GM19025 (cell line): ENCODE data around the gene SFN.
"Not testable (repeated sequence)": the region's sequence is repeated elsewhere in the genome, so short reads cannot be mapped to it uniquely, and the experiment has no call there.

Experiments
- ATAC-seq: cut with Tn5 transposase; IDR thresholded peaks from one replicate; pipeline ENCODE4 v1.9.1; 2021; ENCODE audit warnings: mild to moderate bottlenecking, low read depth, moderate library complexity; ENCODE audit not compliant: unreplicated experiment

Gene SFN

DNA sequence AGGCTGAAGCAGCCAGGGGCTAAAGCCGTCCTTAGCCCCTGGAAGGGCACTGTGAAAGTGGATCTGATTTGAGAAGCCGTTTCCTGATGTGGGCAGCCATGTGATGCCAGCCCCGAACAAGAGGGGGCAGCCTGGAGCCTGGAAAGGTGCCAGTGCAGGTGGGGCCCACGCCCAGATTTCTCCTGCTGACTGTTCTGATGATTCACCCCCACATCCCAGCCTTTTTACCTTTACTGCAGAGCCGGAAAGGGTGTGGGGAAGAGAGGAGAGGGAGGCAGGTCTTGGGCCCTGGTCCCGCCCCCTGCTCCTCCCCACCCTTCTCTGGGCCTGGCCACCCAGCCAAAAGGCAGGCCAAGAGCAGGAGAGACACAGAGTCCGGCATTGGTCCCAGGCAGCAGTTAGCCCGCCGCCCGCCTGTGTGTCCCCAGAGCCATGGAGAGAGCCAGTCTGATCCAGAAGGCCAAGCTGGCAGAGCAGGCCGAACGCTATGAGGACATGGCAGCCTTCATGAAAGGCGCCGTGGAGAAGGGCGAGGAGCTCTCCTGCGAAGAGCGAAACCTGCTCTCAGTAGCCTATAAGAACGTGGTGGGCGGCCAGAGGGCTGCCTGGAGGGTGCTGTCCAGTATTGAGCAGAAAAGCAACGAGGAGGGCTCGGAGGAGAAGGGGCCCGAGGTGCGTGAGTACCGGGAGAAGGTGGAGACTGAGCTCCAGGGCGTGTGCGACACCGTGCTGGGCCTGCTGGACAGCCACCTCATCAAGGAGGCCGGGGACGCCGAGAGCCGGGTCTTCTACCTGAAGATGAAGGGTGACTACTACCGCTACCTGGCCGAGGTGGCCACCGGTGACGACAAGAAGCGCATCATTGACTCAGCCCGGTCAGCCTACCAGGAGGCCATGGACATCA lies at the start of gene SFN:
SFN (plus strand) TSS at position 369 of the 904 bp plus-strand sequence; CDS start at position 433, 64 bp downstream.
- ATAC-seq, result no peak

DNA sequence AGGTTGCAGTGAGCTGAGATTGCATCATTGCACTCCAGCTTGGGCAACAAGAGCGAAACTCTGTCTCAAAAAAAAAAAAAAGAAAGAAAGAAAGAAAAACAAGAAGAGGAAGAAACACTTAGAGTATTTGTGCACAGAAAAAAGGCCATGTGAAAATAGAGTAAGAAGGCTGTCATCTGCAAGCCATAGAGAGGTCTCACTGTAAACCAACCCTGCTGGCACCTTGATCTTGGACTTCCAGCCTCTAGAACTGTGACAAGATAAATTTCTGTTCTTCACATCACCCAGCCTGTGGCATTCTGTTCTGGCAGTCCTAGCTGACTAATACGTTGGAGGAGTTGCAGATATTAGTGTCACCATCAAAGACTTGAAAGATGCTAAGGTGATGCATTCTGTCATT lies 48.6 kb upstream of the SFN start:
- ATAC-seq, result no peak

GRCh38 chr1:26814893-26815292 lies 48.1 kb upstream of the SFN start:
- ATAC-seq, result no peak

GRCh38 chr1:26820784-26821269 lies 42.1 kb upstream of the SFN start:
- peak; percentile 63 for ATAC-seq

DNA sequence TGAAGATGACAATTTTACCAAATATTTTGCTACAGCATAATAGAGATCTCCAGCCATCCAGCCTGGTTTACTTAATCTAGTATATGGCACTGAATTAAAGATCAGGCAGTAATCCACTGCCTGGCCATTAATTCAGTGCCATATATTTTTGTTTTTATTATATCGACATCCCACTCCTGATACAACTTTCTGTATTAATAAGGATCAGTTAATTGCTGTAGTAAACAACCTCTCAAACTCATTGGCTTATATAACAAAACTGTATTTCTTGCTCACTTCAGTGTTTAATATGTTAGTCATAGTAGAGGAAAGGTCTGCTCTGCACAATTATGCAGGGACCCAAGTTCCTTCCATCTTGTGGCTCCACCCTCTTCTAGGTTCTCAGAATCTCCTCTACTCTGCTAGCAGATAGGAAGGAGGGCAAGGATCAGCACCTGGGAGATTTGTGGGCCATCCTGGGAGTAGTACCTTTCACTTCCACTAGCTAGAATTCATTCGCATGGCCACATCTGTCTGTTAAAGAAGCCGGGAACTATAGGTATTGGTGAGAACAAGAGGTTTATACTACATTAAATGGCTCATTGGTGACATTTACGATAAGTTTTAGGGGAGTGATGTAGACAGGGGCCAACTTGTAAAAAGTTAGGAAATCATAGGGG lies 40.1 kb upstream of the SFN start:
- ATAC-seq, result no peak

DNA sequence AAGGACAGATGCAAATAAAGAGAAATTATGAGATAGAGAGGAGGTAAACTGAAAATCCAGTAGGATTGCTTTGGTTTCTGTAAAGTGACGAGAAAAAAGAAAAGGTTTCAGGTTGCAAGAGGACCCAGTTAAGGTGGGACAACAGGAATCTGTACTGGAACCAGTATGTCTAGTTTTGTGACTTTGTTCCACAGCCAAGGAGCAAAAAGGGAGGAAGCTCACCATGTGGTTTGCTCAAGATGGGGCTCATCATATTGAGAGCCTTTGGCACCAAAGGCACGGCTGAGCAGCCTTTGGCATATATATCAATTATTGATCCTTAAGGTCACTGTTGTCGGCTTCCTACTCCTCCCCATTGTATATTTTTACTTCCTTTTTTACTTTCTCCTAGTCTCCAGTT lies 38.2 kb upstream of the SFN start:
- no peak for ATAC-seq

DNA sequence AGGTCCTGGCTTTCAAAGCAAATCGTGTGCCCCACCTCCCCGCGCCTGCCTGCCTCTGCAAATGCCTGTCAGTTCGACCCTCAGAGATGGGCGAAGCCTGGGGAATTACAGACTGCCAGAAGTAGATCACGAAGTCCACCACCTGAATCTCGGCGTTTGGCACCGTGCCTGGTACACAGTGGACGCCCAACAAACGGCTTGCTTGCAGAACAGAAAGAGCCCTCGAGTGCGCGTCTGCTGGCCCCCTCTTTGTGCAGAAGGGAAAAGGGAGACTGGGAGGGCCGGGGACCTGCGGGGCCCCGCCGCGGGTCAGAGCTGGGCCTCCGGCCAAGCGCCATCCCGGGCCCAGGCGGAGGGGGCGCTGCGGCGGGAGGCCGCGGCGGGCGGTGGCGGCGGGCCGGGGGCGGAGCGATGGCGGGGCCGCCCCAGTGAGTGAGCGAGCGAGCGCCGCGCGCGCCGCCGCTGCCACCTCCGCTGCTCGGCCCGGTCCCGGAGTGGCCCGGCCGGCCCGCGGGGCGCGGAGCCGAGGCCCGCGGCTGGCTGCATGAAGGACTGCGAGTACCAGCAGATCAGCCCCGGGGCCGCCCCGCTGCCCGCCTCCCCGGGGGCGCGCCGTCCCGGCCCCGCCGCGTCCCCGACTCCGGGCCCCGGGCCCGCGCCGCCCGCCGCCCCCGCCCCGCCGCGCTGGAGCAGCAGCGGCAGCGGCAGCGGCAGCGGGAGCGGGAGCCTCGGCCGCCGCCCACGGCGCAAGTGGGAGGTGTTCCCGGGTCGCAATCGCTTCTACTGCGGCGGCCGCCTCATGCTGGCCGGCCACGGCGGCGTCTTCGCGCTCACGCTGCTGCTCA lies 36.5 kb upstream of the SFN start, which contains the start of gene ZDHHC18:
ZDHHC18 (plus strand) TSS at position 428 of the 845 bp plus-strand sequence; CDS start at position 545, 117 bp downstream.
- peak; percentile 79 for ATAC-seq

DNA sequence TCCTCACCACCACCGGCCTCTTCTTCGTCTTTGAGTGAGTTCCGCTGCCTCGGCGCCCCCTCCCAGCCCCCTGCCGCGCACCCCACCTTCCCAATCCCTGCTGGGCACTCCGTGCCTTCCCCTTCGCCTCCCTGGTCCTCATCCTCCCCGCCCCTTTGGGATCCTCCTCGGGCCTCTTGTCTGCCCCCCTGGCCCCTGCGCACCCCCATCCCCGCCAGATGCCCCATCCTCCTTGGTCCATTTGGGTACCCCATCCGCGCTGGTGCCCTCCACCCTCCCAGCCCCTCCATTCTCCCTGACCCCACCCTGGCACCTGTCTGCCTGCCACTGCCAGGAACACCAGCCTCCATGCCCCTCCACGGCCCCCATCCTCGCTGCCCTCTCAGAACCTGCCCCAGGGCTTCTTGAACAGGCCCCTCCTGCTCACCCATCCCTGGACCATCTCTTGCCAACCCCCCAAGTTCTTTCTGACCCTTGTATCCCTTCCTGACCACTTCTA lies 35.8 kb upstream of the SFN start:
- ATAC-seq, result no peak

GRCh38 chr1:26827663-26828062 lies 35.3 kb upstream of the SFN start:
- ATAC-seq, result no peak

DNA sequence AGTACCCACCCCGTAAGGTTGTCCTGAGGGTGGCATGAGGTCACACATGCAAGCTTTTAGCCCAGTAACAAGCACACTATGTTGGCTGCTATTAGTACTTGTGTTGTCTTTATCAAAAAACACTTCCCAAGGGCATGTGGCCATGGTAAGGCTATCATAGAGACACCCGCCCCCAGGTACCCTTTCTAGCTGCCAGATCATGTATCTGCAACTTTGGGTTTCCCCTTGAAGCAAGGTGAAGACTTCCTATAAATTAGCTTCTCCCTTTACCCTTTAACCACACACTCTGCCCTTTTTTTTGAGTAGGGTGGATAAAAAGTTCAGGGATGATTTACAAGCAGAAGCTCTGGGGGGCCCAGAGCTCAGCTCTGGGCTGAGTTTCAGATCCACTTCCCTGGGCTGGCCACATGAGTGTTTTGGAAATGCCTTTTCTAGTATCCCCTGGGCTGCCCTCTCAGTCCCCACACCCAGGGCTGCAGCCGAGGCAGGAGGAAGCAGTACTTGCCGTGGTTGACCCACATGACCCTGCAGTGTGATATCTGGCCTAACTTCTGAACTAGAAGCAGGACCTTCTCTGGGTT lies 34.4 kb upstream of the SFN start:
- ATAC-seq, result no peak

DNA sequence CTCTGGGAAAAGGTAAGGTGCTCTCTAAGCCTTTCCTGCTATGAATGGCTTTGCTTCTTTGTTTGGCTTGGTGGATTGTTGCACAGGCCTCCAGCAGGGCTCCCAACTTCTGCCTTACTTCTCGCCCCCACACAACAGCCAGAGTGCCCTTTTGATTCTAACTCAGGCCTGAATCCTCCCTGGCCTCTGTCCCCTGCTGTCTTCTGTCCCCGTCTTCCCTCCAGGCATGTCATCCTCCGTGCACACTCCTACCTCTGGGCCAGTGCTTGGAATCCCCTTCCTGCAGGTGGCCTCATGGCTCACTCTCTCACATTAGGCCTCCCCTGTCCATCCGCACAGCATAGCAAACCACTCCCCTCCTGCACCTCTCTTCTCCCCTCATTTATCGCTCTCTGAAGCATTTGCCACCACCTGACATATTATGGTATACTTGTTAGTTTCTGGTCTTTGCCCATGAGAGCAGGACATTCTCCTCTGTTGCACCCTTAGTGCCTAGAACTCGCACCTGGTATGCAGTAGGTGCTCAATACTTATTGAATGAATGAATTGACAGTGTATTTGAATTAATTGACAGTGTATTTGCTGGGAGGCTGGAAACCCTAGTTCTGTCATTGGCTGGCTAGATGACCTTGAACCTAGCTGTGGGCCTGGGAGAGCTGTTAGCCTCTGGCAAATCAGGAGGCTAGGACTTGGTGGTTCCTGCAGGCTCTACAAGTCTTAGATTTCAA lies 33.6 kb upstream of the SFN start:
- ATAC-seq, result no peak

DNA sequence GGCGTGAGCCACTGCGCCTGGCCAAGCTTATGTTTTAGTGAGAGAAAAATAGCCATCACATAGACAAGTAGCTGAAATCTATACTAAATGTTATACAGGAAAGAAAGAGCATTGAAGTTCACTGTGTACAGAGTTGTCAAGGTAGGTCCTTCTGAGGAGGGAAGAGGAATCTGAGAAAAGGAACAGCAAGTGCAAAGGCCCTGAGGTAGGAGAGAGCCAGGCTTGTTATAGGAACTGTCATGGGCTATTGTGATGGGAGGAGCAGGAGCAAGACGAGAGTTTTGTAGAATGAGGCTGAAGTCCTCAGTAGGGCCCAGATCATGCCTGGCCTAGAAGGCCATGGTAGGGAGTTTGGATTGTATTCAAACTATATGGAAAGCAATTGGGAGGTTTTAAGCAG lies 31.9 kb upstream of the SFN start:
- no peak for ATAC-seq

GRCh38 chr1:26831546-26832248 lies 31.3 kb upstream of the SFN start:
- ATAC-seq, result no peak

- ATAC-seq, result no peak
These were observed 30.5 kb upstream of the SFN start for GRCh38 chr1:26832249-26832960.

GRCh38 chr1:26833432-26834405 lies 29.2 kb upstream of the SFN start:
- peak; percentile 85 for ATAC-seq

DNA sequence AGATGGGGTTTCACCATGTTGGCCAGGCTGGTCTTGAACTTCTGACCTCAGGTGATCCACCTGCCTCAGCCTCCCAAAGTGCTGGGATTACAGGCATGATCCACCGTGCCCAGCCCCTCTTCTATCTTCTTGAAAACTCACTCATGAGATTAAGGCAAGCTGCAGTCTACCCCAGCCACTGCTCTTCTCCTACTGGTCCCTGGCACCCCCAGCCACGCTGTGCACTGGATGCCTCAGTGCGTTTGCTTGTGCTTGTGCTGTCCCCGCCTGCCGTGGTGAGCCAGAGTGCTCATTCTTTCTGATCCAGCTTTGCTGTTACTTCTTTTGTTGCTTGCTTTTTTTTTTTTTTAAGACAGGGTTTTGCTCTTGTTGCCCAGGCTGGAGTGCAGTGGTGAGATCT lies 25.3 kb upstream of the SFN start:
- not testable (repeated sequence) for ATAC-seq
